Measurements from ENCODE around the gene MCF2L2.

The MCF2L2 gene

GRCh38 chr3:183401678-183402077 is 26.7 kb downstream of the MCF2L2 start:
- no peak for DNase-seq (ENCODE audit: low read depth in 3 of 3, low spot score in 1 of 3)

GRCh38 chr3:183400352-183400751 is 28.1 kb downstream of the MCF2L2 start:
- DNase-seq (ENCODE audit: low read depth in 3 of 3, low spot score in 1 of 3) = no peak

GRCh38 chr3:183396662-183397391 is 31.6 kb downstream of the MCF2L2 start:
- DNase-seq (ENCODE audit: low read depth in 3 of 3, low spot score in 1 of 3) = no peak

GRCh38 chr3:183394150-183394549 is 34.3 kb downstream of the MCF2L2 start:
- no peak for DNase-seq (ENCODE audit: low read depth in 3 of 3, low spot score in 1 of 3)

- DNase-seq (ENCODE audit: low read depth in 3 of 3, low spot score in 1 of 3) = no peak
Observed at GRCh38 chr3:183393625-183394024, 34.8 kb downstream of the MCF2L2 start.

- DNase-seq (ENCODE audit: low read depth in 3 of 3, low spot score in 1 of 3) = no peak
Observed at GRCh38 chr3:183392186-183393034, 36.0 kb downstream of the MCF2L2 start.

- no peak for DNase-seq (ENCODE audit: low read depth in 3 of 3, low spot score in 1 of 3)
Observed at GRCh38 chr3:183391460-183391859, 37.0 kb downstream of the MCF2L2 start.

GRCh38 chr3:183390844-183391243 is 37.6 kb downstream of the MCF2L2 start:
- DNase-seq (ENCODE audit: low read depth in 3 of 3, low spot score in 1 of 3) = no peak

GRCh38 chr3:183388213-183388895 is 40.1 kb downstream of the MCF2L2 start:
- no peak for DNase-seq (ENCODE audit: low read depth in 3 of 3, low spot score in 1 of 3)

- no peak for DNase-seq (ENCODE audit: low read depth in 3 of 3, low spot score in 1 of 3)
Observed at GRCh38 chr3:183387797-183388196, 40.6 kb downstream of the MCF2L2 start.

GRCh38 chr3:183386651-183387050 is 41.8 kb downstream of the MCF2L2 start:
- no peak for DNase-seq (ENCODE audit: low read depth in 3 of 3, low spot score in 1 of 3)

- peak in 2 of 3 donors; percentile 21 to 22 for DNase-seq (ENCODE audit: low read depth in 3 of 3, low spot score in 1 of 3)
Observed at GRCh38 chr3:183385698-183386613, 42.5 kb downstream of the MCF2L2 start.

- DNase-seq (ENCODE audit: low read depth in 3 of 3, low spot score in 1 of 3) = no peak
Observed at GRCh38 chr3:183381673-183382072, 46.7 kb downstream of the MCF2L2 start.

- no peak for DNase-seq (ENCODE audit: low read depth in 3 of 3, low spot score in 1 of 3)
Observed at GRCh38 chr3:183381179-183381578, 47.2 kb downstream of the MCF2L2 start.

- no peak for DNase-seq (ENCODE audit: low read depth in 3 of 3, low spot score in 1 of 3)
Observed at GRCh38 chr3:183378951-183379350, 49.5 kb downstream of the MCF2L2 start.

GRCh38 chr3:183378545-183378944 is 49.9 kb downstream of the MCF2L2 start:
- DNase-seq (ENCODE audit: low read depth in 3 of 3, low spot score in 1 of 3) = no peak

GRCh38 chr3:183378008-183378407 is 50.4 kb downstream of the MCF2L2 start:
- DNase-seq (ENCODE audit: low read depth in 3 of 3, low spot score in 1 of 3) = no peak

GRCh38 chr3:183377307-183377959 is 51.0 kb downstream of the MCF2L2 start:
- no peak for DNase-seq (ENCODE audit: low read depth in 3 of 3, low spot score in 1 of 3)

- DNase-seq (ENCODE audit: low read depth in 3 of 3, low spot score in 1 of 3) = no peak
Observed at GRCh38 chr3:183375787-183376186, 52.6 kb downstream of the MCF2L2 start.

GRCh38 chr3:183375337-183375736 is 53.1 kb downstream of the MCF2L2 start:
- no peak for DNase-seq (ENCODE audit: low read depth in 3 of 3, low spot score in 1 of 3)
